ENCODE data around the gene C10orf90. TPM values are rescaled to one million over a fixed set of nuclear protein-coding genes. Genes with fewer than 3 reads are reported as not detected.

The C10orf90 gene
- total and polyA plus RNA-seq, 2 experiments from 2014 or later: 0.20 TPM; not detected in 1

GRCh38 chr10:126568809-126569385 lies 101.6 kb downstream of the C10orf90 start:
- DNase-seq (ENCODE audit: low spot score): no peak
- WGBS (ENCODE audit: low lambda C conversion rate, missing lambda C conversion rate): 73% methylated on average over 5 of the region's 7 CpGs
- Histone ChIP-seq H3K4me1 (ENCODE audit: insufficient read depth) (peaks cover 14% of the 10 kb centered on the region), H4K20me1 (ENCODE audit: insufficient read depth, poor library complexity, severe bottlenecking) (no peaks in the 10 kb centered on the region), H3K27ac (no peak overlapping the region), H3K79me2 (no peaks in the 10 kb centered on the region), H3K36me3 (replicated peaks; ENCODE audit: insufficient read depth, low read depth) (no peaks in the 10 kb centered on the region), H3K9me2 (replicated peaks; ENCODE audit: insufficient read depth) (no peaks in the 10 kb centered on the region), H3K4me3 (no peak overlapping the region), H3K4me2 (no peak overlapping the region), H2AFZ (no peak overlapping the region), H3K27me3 (no peaks in the 10 kb centered on the region), H3K9me3 (ENCODE audit: low read depth) (no peaks in the 10 kb centered on the region)
- TF ChIP-seq EZH2 (IDR thresholded peaks at IDR 0.05; ENCODE audit: borderline replicate concordance): no peak
- TF ChIP-seq EZH2phosphoT487 (IDR thresholded peaks at IDR 0.05; ENCODE audit: low read depth, severe bottlenecking, unreplicated experiment): no peak
- no peak for TF ChIP-seq CTCF (IDR thresholded peaks at IDR 0.05; ENCODE audit: poor library complexity)

GRCh38 chr10:126565871-126566270 lies 104.6 kb downstream of the C10orf90 start:
- H4K20me1 ChIP-seq (ENCODE audit: insufficient read depth, poor library complexity, severe bottlenecking): no peaks in the 10 kb centered on the region
- H3K79me2 ChIP-seq: no peaks in the 10 kb centered on the region
- no peak for DNase-seq (ENCODE audit: low spot score)
- 90% methylated on average over 3 of the region's 3 CpGs for WGBS (ENCODE audit: low lambda C conversion rate, missing lambda C conversion rate)
- H3K4me2 ChIP-seq: no peak overlapping the region
- H3K9me2 ChIP-seq (replicated peaks; ENCODE audit: insufficient read depth): no peaks in the 10 kb centered on the region
- no peak overlapping the region for H3K27ac ChIP-seq
- H3K4me1 ChIP-seq (ENCODE audit: insufficient read depth): peaks cover 14% of the 10 kb centered on the region
- H3K4me3 ChIP-seq: no peak overlapping the region
- TF ChIP-seq CTCF (IDR thresholded peaks at IDR 0.05; ENCODE audit: poor library complexity): no peak
- no peak for TF ChIP-seq EZH2phosphoT487 (IDR thresholded peaks at IDR 0.05; ENCODE audit: low read depth, severe bottlenecking, unreplicated experiment)
- no peak for TF ChIP-seq EZH2 (IDR thresholded peaks at IDR 0.05; ENCODE audit: borderline replicate concordance)
- H3K27me3 ChIP-seq: no peaks in the 10 kb centered on the region
- H3K36me3 ChIP-seq (replicated peaks; ENCODE audit: insufficient read depth, low read depth): no peaks in the 10 kb centered on the region
- no peaks in the 10 kb centered on the region for H3K9me3 ChIP-seq (ENCODE audit: low read depth)
- H2AFZ ChIP-seq: no peak overlapping the region

- H3K4me2 ChIP-seq: no peak overlapping the region
- no peaks in the 10 kb centered on the region for H3K36me3 ChIP-seq (replicated peaks; ENCODE audit: insufficient read depth, low read depth)
- no peak for TF ChIP-seq CTCF (IDR thresholded peaks at IDR 0.05; ENCODE audit: poor library complexity)
- no peak for TF ChIP-seq EZH2phosphoT487 (IDR thresholded peaks at IDR 0.05; ENCODE audit: low read depth, severe bottlenecking, unreplicated experiment)
- TF ChIP-seq EZH2 (IDR thresholded peaks at IDR 0.05; ENCODE audit: borderline replicate concordance): no peak
- H3K4me1 ChIP-seq (ENCODE audit: insufficient read depth): peaks cover 14% of the 10 kb centered on the region
- H3K79me2 ChIP-seq: no peaks in the 10 kb centered on the region
- no peak for DNase-seq (ENCODE audit: low spot score)
- H2AFZ ChIP-seq: no peak overlapping the region
- H3K27me3 ChIP-seq: no peaks in the 10 kb centered on the region
- H3K27ac ChIP-seq: no peak overlapping the region
- H3K4me3 ChIP-seq: no peak overlapping the region
- no peaks in the 10 kb centered on the region for H3K9me2 ChIP-seq (replicated peaks; ENCODE audit: insufficient read depth)
- no peaks in the 10 kb centered on the region for H4K20me1 ChIP-seq (ENCODE audit: insufficient read depth, poor library complexity, severe bottlenecking)
- 76% methylated on average over 7 of the region's 7 CpGs for WGBS (ENCODE audit: low lambda C conversion rate, missing lambda C conversion rate)
- H3K9me3 ChIP-seq (ENCODE audit: low read depth): no peaks in the 10 kb centered on the region
Measured at GRCh38 chr10:126565441-126565840, 105.1 kb downstream of the C10orf90 start.

Measured in hepatocyte (in vitro differentiated cells).